Measurements from ENCODE around the gene ITM2C.

Gene ITM2C, protein sequence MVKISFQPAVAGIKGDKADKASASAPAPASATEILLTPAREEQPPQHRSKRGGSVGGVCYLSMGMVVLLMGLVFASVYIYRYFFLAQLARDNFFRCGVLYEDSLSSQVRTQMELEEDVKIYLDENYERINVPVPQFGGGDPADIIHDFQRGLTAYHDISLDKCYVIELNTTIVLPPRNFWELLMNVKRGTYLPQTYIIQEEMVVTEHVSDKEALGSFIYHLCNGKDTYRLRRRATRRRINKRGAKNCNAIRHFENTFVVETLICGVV

GRCh38 chr2:230864605-230865306 lies at the start of gene ITM2C:
Gene ITM2C (plus strand): TSS chr2:230864942. CDS start chr2:230865026, 84 bp downstream.
- DNase-seq = peak; percentile 20 to 70

DNA sequence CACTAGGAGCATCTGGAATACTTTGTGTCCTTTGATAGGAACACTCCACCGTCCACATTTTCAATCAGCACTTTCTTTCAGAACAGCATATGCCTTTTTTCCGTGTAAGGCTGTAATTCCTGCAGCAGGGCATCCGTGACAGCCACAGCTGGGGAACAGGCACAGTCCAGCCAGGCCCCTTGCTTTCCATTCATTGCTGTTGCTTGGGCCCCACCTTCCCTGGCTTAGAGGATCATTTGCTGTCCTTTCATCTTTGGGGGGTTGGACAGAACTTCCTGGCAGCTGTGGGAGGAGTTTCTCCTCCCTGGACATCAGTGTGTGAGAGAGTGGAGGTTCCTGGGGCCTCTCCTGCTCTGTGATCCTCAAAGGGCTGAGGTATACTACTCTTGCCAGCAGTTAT lies 49.7 kb upstream of the ITM2C start:
- no peak for DNase-seq

GRCh38 chr2:230816735-230817134 lies 48.0 kb upstream of the ITM2C start:
- DNase-seq = no peak

- no peak for DNase-seq
Measured at GRCh38 chr2:230819433-230819832, 45.3 kb upstream of the ITM2C start.

- no peak for DNase-seq
Measured at GRCh38 chr2:230821261-230821990, 43.3 kb upstream of the ITM2C start.

GRCh38 chr2:230821991-230822520 lies 42.7 kb upstream of the ITM2C start:
- no peak for DNase-seq

DNA sequence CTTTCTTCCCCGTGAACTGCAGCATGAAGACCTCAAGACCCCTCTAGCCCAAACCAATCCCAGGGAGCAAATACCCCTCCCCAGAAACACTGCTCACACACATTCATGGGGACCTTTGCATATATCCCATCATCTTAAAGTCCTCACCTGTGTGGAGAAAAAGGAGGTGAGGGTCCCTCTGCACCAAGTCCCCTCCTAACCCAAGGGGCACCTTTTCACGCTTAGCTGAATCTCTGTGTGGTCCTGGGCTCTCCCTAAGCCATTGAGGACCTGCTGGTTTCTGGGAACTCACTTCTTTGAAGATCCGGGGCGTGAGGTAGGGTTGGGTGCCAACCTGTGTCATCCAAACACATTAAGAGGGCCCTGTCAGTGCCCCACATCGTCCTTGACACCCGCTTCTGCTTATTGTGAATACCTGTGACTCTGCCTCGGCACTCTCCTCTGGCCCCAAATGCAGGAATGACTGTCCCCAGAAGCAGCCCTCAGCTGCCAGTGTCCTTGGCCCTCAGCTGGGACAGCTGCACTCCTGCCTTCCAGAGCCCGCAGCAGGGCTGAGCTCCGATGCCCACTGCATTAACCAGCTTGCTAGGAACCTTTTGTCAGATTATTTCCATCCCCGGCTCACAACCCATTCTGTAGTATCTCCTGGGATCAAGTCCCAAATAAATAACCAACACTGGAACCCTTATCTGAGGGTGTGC lies 41.3 kb upstream of the ITM2C start:
- DNase-seq = no peak

GRCh38 chr2:230824406-230824978 lies 40.2 kb upstream of the ITM2C start:
- DNase-seq = peak; percentile 63 to 84

DNA sequence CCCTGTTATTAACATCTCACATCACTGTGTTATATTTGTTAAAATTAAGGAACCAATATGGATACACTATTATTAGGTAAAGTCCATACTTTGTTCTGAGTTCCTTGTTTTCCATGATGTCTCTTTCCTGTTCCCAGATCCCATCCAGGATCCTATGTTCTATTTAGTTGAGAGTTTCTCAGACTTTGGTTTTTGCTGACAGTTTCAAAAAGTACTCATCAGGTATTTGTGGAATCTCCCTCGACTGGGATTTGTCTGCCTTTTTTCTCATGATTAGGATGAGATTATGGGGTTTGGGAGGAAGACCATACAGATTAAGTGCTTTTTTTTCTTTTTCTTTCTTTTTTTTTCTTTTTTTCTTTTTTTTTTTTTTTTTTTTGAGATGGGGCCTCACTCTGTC lies 39.4 kb upstream of the ITM2C start:
- no peak for DNase-seq

DNA sequence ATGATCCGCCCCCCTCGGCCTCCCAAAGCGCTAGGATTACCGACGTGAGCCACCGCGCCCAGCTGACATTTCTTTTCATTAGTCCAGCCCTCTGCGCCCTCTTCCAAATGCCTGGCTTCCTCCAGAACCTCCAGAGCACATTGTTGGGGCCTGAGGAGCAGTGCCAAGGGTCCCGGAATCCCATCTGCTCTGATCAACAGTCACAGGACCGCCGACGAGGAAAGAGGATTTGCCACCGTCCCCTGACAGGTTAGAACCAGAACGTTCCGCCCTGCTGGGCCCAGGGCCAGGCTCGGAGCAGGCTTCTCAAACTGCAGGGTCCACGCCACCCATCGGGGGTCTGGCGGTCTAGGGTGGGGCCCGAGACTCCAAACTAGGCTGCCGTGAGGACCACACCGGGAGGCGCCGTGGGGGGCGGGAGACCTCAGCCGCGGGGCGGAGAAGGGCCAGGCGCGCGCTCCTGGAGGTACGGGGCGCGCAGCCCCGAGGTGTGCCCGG lies 36.9 kb upstream of the ITM2C start:
- no peak for DNase-seq

GRCh38 chr2:230828272-230828961 lies 36.3 kb upstream of the ITM2C start:
- DNase-seq = peak in 1 of 2 experiments; percentile 7

- no peak for DNase-seq
Measured at GRCh38 chr2:230829293-230829692, 35.4 kb upstream of the ITM2C start.

DNA sequence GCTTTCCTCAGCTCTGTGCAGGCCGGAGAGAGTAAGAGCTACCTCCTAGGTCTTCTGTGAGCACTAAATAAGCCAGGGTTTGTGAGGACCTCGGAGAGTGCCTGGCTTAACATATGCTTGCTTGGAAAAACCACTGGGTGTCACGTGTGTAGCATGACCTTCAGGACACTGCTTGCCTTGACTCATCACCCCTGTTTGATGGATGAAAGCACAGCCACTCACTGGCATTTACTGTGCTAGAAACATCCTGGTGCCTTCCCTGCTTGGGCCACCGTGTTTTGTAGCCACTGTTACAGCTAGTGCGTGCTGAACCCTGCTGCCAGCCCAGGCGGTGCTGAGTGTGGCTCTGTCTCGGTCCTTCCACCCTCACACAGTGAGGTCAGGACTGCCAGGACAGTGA lies 34.8 kb upstream of the ITM2C start:
- no peak for DNase-seq

DNA sequence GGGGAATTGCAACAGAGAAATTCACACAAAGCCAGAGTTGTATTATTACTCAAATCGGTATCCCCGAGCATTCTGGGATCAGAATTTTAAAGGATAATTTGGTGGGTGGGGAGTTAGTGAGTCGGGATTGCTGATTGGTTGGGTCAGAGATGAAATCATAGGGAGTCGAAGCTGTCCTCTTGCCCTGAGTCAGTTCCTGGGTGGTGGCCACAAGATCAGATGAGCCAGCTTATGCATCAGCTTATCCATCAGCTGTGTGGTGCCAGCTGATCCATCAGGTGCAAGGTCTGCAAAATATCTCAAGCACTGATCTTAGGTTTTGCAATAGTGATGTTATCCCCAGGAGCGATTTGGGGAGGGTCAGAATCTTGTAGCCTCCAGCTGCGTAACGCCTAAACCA lies 34.3 kb upstream of the ITM2C start:
- no peak for DNase-seq

GRCh38 chr2:230840301-230840700 lies 24.4 kb upstream of the ITM2C start:
- no peak for DNase-seq

- peak; percentile 27 to 81 for DNase-seq
Measured at GRCh38 chr2:230842473-230842872, 22.3 kb upstream of the ITM2C start.

DNA sequence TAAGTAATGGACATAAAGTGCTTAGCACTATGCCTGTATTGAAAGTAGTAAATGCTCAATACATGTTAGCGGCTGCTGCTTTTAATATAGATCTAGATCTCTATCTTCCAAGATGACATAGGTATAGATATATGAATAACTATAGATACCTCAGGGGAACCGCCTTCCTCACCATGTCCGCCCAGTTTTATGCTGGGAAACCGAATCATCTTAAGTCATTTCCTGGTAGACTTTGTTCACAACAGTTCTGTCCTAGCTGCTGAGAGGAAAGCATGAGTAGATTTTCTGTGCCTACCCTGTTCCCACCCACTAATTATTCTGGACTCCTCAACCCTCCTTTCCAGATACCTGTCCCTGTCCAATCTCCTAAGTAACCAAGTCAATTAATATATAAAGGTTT lies 21.6 kb upstream of the ITM2C start:
- DNase-seq = no peak

DNA sequence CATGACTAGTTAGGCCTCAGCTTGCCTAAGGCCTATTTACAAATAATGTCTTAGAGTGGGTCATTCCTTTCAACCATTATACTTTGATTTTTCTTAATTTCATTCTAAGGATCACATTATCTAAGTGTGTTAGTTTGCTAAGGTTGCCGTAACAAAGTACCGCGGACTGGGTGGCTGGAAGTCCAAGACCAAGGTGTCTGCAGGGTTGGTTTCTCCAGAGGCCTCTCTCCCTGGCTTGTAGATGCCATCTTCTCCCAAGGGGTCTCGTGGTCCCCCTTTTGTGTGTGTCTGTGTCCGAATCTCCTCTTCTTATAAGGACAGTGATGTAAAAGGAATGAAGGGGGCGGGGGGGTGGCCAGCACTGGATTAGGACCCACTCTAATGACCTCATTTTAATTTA lies 18.4 kb upstream of the ITM2C start:
- no peak for DNase-seq

DNA sequence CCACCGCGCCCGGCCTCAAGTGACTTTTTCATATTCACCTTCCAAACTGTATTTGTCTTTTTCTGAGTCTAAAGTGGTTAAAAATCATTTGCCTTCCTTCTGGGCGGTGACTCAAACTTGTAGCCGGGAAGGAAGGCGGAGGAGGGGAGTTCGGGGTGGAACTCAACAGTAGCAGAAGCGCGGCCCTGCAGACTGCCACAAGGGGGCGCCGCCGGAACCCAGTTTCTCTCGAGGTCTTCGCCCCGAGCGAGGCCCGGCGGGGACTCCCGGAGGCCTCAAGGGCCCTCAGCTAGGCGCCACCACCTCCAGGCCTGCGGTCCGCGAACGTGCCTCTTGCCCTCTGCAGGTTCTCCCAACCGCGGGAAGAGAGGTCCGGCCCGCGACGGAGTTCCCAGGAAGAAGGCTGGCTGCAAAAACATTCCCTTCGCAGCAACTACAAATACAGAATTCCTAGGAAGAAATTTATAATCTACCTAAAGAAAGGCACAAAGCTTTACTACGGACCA lies 16.8 kb upstream of the ITM2C start:
- peak in 1 of 2 experiments; percentile 70 for DNase-seq

GRCh38 chr2:230849633-230850357 lies 14.9 kb upstream of the ITM2C start:
- DNase-seq = no peak

- DNase-seq = no peak
Measured at GRCh38 chr2:230850358-230850658, 14.4 kb upstream of the ITM2C start.

All from NCI-H524 (cell line).